HEK293 (cell line): Measurements from ENCODE around the gene PHF21A.

Source experiments
- GLIS2 ChIP-seq: fragments of 450-650 bp; formaldehyde crosslinking; IDR thresholded peaks from 2 replicates; pipeline ENCODE4 v1.5.1; 2016; ENCODE audit warnings: missing biosample characterization, missing genetic modification characterization
- HOXA7 ChIP-seq: sonication (generic); formaldehyde crosslinking; IDR thresholded peaks from 2 replicates; pipeline ENCODE4 v1.8.1; 2022; ENCODE audit warnings: missing genetic modification reagents, borderline replicate concordance
- INSM2 ChIP-seq: fragments of 450-650 bp; formaldehyde crosslinking; IDR thresholded peaks from 2 replicates; pipeline ENCODE4 v1.5.1; 2016; ENCODE audit warnings: missing biosample characterization, missing genetic modification characterization
- YY1 ChIP-seq: fragments of 450-650 bp; formaldehyde crosslinking; IDR thresholded peaks from 2 replicates; pipeline ENCODE4 v1.5.1; 2018; ENCODE audit warnings: missing biosample characterization, missing genetic modification characterization
- ZNF214 ChIP-seq: fragments of 450-650 bp; formaldehyde crosslinking; IDR thresholded peaks from 2 replicates; pipeline ENCODE4 v1.5.1; 2017; ENCODE audit warnings: missing biosample characterization, mild to moderate bottlenecking, missing genetic modification characterization, borderline replicate concordance
- ZNF311 ChIP-seq: fragments of 450-650 bp; formaldehyde crosslinking; IDR thresholded peaks from 2 replicates; pipeline ENCODE4 v1.5.1; 2017; ENCODE audit warnings: missing biosample characterization, missing genetic modification characterization, borderline replicate concordance
- ZNF423 ChIP-seq: fragments of 450-650 bp; formaldehyde crosslinking; IDR thresholded peaks from 2 replicates; pipeline ENCODE4 v1.5.1; 2016; ENCODE audit warnings: missing biosample characterization, missing genetic modification characterization
- TF ChIP-seq, protein P1 (sequence below): fragments of 450-650 bp; formaldehyde crosslinking; IDR thresholded peaks from 2 replicates; pipeline ENCODE4 v1.5.1; 2016; ENCODE audit warnings: missing biosample characterization, missing genetic modification characterization, low read depth
- TF ChIP-seq, protein P2 (sequence below): fragments of 450-650 bp; formaldehyde crosslinking; IDR thresholded peaks from 2 replicates; pipeline ENCODE4 v1.5.1; 2016; ENCODE audit warnings: missing biosample characterization, missing genetic modification characterization

DNA sequence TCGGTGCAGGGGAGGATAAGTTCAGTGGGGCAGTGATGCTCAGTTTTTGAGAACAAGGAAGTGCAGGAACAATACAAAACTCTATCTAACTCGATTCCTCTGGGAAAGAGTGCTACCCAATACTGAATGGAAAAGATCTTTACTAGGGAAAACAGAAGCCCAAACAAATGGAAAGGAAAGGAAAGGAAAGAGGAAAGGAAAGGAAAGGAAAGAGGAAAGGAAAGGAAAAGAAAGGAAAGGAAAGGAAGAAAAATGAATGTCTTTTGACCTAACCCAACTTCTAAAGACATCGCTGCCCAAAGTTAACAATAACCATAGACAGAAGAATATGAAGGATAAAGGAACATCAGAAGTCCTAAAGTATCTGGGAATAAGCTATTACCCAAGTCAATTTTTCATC, 41.6 kb downstream of the PHF21A start:
- TF ChIP-seq ZNF311 (tag by site-specific recombination) (no peak), ZNF423 (no peak), ZNF214 (tag by site-specific recombination) (no peak), INSM2 (tag by site-specific recombination) (no peak), GLIS2 (tag by site-specific recombination) (no peak), YY1 (no peak), HOXA7 (no peak)
- TF ChIP-seq, protein P1, sequence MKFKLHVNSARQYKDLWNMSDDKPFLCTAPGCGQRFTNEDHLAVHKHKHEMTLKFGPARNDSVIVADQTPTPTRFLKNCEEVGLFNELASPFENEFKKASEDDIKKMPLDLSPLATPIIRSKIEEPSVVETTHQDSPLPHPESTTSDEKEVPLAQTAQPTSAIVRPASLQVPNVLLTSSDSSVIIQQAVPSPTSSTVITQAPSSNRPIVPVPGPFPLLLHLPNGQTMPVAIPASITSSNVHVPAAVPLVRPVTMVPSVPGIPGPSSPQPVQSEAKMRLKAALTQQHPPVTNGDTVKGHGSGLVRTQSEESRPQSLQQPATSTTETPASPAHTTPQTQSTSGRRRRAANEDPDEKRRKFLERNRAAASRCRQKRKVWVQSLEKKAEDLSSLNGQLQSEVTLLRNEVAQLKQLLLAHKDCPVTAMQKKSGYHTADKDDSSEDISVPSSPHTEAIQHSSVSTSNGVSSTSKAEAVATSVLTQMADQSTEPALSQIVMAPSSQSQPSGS: no peak
- TF ChIP-seq, protein P2, sequence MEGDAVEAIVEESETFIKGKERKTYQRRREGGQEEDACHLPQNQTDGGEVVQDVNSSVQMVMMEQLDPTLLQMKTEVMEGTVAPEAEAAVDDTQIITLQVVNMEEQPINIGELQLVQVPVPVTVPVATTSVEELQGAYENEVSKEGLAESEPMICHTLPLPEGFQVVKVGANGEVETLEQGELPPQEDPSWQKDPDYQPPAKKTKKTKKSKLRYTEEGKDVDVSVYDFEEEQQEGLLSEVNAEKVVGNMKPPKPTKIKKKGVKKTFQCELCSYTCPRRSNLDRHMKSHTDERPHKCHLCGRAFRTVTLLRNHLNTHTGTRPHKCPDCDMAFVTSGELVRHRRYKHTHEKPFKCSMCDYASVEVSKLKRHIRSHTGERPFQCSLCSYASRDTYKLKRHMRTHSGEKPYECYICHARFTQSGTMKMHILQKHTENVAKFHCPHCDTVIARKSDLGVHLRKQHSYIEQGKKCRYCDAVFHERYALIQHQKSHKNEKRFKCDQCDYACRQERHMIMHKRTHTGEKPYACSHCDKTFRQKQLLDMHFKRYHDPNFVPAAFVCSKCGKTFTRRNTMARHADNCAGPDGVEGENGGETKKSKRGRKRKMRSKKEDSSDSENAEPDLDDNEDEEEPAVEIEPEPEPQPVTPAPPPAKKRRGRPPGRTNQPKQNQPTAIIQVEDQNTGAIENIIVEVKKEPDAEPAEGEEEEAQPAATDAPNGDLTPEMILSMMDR: no peak
